ENCODE measurements around the gene SPEM3.
"Not testable (repeated sequence)": the region's sequence is repeated elsewhere in the genome, so short reads cannot be mapped to it uniquely, and the experiment has no call there.

SPEM3 gene

DNA sequence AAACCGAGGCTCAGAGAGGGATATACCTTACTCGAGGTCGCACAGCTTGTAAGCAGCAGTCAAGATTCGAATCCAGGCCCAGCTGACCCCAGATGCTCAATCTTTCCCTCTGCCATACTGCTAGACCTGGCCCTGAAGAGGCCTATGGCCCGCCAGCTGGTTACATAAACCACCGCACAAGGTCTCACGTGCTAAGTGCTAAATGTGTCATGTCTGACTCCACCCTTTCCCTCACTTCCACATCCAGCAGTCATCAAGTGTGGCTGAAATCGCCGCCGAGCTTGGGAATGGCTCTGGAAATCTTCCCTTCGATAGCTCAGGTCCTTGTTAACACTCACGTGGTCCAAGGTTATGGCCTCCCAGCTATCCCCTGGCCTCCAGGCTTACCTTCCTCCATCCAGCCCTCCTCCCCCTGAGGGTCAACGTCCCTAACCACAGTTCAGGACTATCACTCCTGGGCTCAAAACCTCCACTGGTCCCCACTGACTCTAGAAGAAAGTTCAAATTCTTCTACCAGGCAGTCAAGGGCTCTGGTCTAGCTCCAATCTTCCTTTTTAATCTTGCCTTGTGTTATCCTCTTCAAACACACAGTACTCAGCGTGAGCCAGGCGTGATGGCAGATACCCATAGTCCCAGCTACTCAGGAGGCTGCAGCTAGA is 47.2 kb downstream of the SPEM3 start:
- no peak for DNase-seq

GRCh38 chr17:7476494-7476893 is 47.8 kb downstream of the SPEM3 start:
- no peak for DNase-seq

- no peak for DNase-seq
Measured at GRCh38 chr17:7476951-7477350, 48.3 kb downstream of the SPEM3 start.

DNA sequence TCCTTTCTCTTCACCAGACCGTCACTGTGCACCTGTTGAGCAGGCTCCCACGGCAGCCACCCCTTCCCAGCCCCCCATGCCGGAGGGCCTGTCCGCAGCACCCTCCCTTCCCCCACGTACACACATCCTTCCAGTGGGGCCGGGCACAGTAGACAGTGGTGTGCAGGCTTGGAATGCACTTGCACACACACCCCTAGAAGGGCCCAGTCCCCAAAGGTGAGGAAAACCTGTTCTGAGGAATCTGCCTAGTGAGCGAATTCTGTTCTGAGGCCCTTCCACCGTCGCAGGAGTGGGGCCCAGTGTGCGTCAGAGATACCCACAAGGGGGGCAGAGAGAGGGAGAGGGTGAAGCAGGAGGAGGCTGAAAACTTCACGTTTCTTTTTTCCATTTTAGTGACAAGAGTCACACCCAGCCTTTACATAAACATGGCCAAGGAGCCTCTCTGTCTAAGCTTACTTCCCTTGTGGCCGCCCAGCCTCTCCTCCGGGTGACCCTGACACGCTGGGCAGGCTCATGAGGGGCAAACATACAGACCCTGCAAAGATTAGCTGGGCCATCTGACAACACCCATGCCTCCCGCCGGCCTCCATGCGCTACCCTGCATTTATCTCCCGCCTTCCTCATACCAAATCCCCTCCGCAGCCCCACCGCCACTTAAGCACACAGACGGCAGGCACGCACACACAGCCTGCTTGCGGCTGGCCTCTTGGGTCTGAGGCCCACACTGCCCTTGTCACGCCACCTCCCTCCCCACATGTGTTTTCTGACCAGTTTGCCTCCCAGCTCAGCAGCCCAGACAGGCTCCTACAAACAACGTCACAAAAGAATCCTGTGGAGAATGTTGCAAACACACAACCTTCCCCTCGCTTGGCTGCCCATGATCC is 49.0 kb downstream of the SPEM3 start:
- DNase-seq = no peak

DNA sequence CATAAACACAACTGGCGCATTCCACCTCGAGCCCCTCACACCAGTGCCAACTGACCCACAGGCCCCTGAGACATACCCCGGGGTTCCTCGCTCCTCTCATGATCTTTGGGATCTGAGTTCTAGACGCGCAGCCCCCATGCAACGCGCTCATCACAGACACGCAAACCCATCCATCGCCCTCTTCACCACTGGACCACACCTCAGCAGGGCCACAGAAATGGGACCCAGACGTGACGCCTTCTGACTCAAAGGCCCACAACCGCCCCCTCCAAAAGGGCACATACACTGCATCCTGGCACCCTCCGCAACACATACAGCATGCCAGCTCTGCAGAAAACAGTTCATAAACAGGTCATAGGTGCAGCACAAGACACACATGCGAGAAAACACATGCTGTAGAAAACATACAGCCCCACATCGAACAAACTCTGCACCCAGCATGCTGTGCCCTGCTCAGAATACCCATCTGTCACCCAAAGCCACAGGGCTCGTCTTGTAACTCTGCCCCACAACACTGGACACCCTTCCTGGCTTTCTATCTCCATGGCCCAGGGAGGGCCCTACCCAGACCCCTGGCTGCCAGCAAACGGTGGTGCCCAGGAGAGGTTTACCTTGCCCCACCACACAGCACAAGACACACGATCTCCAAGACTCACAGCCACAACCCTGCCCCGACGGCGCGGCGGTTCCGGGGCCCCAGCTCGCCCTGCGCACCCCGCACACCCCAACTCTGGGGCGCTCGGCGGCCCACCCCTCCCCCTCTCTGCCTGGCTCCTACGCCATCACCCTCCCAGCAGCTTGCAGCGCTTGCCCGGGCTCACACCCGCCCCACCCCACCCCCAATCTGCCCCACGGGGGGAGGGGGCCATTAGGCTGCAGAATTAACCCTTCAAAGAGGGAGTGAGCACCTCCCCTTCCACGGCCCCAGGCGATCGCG is 49.9 kb downstream of the SPEM3 start:
- DNase-seq = no peak

DNA sequence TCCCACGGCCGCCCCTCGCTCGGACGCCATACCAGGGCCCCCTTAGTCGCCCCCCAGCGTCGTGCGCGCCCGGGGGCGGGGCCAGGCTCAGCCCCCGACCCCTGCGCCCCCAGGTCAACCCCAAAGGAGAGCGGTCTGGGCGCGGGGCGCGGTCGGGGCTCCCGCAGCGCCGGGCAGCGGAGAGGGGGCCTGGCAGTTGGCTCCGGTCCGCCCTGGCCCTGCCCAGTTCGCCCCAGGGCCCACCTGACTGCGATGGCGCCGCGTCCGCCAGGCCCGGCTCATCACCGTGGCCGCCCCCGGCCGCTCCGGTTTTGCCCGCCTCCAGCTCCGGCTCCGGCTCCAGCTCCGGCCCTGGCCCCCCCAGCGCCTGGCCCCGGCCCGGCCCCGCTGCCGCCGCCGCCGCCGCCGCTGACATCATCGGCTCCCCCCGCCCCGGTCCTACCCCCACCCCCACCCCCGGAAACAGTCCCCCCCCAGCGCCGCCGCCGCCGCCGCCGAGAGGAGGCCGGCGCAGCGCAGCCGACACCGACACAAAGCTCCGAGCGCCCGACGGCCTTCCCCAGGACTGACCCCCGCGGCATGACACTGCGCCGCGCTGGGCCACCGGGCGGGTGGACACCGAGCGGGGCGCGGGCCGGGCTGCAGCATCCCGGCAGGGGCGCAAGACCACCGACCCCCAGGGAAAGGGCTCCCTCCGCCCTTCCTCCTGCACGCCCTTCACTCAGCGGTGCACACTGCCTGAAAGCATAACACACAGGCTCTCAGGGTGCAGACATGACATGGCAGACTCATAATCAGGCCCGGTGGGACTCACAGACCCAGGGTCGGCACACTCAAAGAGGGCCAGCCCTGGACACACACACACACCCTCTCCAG is 50.8 kb downstream of the SPEM3 start, which contains the start of gene ZBTB4:
Gene ZBTB4 (minus strand): TSS at position 419 of the 876 bp plus-strand sequence. CDS start 12,830 bp downstream, outside the sequence.
- DNase-seq = no peak

DNA sequence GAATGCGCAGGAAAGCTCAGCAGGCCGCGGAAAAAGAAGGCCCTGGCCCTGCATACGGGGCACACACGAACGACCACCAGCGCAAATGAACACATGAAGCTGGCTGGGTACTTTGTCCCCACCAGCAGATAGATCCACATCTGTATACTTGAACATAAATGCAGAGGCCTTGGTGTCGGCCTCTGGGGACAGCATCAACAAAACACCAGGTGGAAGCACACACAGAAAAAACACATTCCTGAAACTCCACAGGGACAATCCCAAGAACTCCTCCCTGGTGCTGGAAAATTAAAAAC is 51.4 kb downstream of the SPEM3 start:
- DNase-seq = no peak

DNA sequence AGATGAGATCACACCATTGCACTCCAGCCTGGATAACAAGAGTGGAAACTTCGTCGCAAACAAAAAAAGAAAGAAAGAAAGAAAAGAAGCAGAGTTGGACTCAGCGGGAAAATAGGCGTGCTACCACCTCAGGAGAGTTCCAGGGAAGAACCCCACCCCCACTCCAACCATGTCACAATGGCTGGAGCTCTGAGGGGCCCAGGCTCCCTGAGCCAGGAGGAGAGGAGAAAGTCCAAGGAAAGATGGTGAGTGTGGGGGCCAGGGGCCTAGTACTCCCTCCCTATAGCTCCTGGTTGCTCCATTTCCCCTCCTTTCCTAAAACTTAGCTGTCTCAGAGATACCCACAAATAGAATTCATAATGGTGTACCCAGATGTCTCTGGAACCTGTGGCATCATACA is 52.6 kb downstream of the SPEM3 start, which contains the start of gene SLC35G6:
Gene SLC35G6 (plus strand): TSS at position 172 of the 400 bp plus-strand sequence. CDS start 71 bp downstream, at position 243.
- DNase-seq = not testable (repeated sequence)

DNA sequence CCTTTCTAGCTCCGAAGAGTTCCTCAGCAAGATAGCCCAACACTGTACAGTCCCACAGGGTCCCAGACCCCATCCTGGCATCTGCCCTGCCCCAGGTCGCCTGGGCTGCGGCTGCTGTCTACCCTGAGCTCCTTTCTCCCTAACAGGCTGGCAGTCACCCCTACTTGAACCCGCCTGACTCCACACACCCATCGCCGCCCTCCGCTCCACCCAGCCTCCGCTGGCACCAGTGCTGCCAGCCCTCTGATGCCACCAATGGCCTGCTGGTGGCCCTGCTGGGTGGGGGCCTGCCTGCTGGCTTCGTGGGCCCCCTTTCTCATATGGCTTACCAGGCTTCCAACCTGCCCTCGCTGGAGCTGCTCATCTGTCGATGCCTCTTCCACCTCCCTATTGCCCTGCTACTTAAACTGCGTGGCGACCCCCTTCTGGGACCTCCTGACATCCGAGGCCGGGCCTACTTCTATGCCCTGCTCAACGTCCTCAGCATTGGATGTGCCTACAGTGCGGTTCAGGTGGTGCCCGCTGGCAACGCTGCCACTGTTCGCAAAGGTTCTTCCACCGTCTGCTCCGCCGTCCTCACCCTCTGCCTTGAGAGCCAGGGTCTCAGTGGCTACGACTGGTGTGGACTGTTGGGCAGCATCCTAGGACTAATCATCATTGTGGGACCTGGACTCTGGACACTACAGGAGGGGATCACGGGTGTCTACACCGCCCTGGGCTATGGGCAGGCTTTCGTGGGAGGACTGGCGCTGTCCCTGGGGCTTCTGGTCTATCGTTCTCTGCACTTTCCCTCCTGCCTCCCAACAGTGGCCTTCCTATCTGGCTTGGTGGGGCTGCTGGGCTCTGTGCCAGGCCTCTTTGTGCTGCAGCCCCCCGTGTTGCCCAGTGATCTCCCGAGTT is 53.4 kb downstream of the SPEM3 start:
- not testable (repeated sequence) for DNase-seq

Measured in NCI-H510A treated with DMSO at 0.1 percent for 48 hours (cell line).